Epithelial cell of esophagus (primary cell): Measurements from ENCODE around the gene ADAMTS18.
"Not testable (repeated sequence)": the region's sequence is repeated elsewhere in the genome, so short reads cannot be mapped to it uniquely, and the experiment has no call there.

Source experiments
- DNase-seq: peaks from one replicate; pipeline ENCODE4 v3.0.0; 2010; ENCODE audit warnings: low read depth
- H3K4me3 ChIP-seq: 2 replicates; pipeline ENCODE4 v1.5.1; 2011; ENCODE audit warnings: mild to moderate bottlenecking, low read length, control low read depth
- CTCF ChIP-seq: IDR thresholded peaks from 2 replicates; pipeline ENCODE4 v1.5.1; 2011; ENCODE audit warnings: low read depth, mild to moderate bottlenecking, low read length, control low read depth, inconsistent platforms; ENCODE audit not compliant: insufficient read depth; ENCODE audit errors: missing control alignments

Gene ADAMTS18

DNA sequence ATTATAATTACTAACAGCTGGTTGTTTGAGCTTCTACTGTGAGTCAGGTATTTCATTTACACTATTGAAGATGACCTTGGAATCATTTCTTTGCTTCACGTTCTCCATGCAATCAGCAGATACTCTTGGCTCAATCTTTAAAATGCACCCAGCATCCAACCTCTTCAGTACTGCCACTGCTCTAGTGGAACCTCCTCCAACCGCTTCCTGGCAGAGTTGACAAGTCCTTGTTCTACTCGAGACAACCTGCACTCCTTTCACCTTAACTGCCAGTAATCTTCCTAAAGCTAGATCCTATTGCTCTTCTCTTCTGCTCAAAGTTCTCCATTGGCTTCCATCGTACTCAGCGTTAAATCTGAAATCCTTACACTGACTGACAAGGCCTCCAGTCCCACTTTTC is 149.2 kb downstream of the ADAMTS18 start:
- no peak for TF ChIP-seq CTCF
- DNase-seq = no peak

DNA sequence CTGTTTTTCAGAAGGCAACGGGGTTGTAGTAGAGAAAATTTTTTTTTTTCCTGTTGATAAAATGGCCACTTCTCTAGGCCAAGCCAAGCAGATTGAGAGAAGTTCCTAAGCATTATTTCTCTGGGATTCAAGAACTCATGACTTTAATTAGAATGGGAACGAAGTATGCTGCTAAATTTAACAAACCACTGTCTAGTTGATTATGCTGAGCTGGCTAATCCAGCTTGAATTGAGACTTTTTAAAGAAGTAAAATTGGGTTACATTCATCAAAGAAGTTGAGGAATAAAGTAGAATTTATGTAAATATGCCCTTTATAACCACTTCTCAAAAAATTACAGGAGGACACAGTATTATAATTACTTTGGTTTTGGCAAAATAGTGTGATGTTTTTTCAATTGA is 152.5 kb downstream of the ADAMTS18 start:
- TF ChIP-seq CTCF = no peak
- no peak for DNase-seq

More for the DNA sequence above, 149.2 kb downstream of the ADAMTS18 start:
- H3K4me3 ChIP-seq = no peak overlapping the region

GRCh38 chr16:77279316-77279715 is 155.5 kb downstream of the ADAMTS18 start:
- H3K4me3 ChIP-seq, DNase-seq: not testable (repeated sequence)

More for the DNA sequence above, 152.5 kb downstream of the ADAMTS18 start:
- no peak overlapping the region for H3K4me3 ChIP-seq

GRCh38 chr16:77277571-77277970 is 157.3 kb downstream of the ADAMTS18 start:
- TF ChIP-seq CTCF = no peak

DNA sequence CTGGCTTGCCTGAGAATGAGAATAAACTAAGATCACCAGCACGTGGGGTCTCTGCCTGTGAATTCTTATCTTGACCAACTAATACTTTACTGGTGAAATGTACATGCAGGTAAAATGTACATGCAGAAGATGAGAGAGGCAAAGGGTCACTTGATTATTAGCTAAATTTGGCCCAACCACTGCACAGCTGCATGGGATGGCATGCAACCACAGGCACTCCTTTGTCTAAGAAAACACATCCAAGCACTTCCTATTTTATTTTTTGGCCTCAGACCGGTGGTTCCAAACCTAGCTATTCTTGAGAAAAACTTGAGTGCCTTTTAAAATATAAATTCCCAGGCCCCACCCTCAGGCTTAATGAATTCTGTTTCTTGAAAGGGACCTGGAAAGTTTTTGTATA is 157.7 kb downstream of the ADAMTS18 start:
- DNase-seq = no peak
- no peak overlapping the region for H3K4me3 ChIP-seq

More at GRCh38 chr16:77277571-77277970, 157.3 kb downstream of the ADAMTS18 start:
- no peak for DNase-seq
- no peak overlapping the region for H3K4me3 ChIP-seq

DNA sequence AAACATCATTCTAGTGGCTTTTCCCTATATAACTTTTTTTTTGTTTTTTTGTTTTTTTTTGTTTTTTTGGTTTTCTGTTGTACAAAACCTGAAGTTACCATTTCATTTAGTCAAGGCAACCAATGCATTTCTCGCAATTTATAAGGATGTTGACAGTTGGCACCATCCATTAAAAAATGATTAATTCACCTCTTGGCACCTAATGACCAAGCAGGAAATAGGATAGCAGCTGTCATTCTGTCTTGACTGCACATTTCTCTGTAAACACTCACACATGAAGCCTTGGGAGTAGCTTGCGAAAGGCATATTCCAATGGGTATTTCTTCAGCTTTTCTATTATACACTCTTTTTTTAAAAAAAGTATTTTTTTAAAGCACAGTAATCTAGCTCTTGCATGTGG is 158.2 kb downstream of the ADAMTS18 start:
- no peak for TF ChIP-seq CTCF
- peak; percentile 35 for DNase-seq
- H3K4me3 ChIP-seq = no peak overlapping the region

More for the DNA sequence above, 157.7 kb downstream of the ADAMTS18 start:
- TF ChIP-seq CTCF = no peak

DNA sequence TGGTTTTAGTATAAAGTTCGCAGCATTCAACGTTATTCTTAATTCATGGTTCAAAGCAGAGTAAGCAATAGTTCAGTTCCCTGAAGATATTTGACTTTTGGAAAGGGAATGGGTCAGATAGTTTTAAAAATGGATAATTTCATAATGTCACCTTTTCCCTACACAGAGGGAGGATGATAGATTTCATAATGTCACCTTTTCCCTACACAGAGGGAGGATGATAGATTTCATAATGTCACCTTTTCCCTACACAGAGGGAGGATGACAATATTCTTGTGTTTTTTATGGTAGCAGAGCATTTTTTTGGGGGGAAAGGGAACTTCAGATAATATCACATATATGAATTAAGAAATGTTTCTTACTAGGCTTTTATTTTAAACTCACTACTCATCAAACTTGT is 159.5 kb downstream of the ADAMTS18 start:
- H3K4me3 ChIP-seq, DNase-seq: not testable (repeated sequence)

GRCh38 chr16:77273815-77274214 is 161.0 kb downstream of the ADAMTS18 start:
- H3K4me3 ChIP-seq = no peak overlapping the region
- DNase-seq = peak; percentile 18
- TF ChIP-seq CTCF = no peak
